GM10248 (cell line): Measurements from ENCODE around the gene PCDHGC5.

Experiments
- CTCF ChIA-PET: fragments of 300-600 bp; sonication (Branson Sonifier 250); formaldehyde crosslinking; extraction: SDS; loops from one replicate; lab custom pipeline; 2021; ENCODE audit warnings: antibody characterized with exemption; lab: Yijun Ruan, JAX
- POLR2A ChIA-PET: fragments of 350-650 bp; sonication (Branson Sonifier 250); formaldehyde crosslinking; extraction: SDS; loops from one replicate; lab custom pipeline; 2020; ENCODE audit warnings: antibody characterized with exemption; lab: Yijun Ruan, JAX
- DNase-seq: peaks from one replicate; pipeline ENCODE4 v3.0.0; 2012; ENCODE audit errors: extremely low spot score
- CTCF ChIP-seq: IDR thresholded peaks from 2 replicates; pipeline ENCODE4 v1.5.1; 2012; ENCODE audit warnings: mild to moderate bottlenecking, low read depth; ENCODE audit errors: extremely low read depth, missing control alignments, control extremely low read depth

The PCDHGC5 gene

DNA sequence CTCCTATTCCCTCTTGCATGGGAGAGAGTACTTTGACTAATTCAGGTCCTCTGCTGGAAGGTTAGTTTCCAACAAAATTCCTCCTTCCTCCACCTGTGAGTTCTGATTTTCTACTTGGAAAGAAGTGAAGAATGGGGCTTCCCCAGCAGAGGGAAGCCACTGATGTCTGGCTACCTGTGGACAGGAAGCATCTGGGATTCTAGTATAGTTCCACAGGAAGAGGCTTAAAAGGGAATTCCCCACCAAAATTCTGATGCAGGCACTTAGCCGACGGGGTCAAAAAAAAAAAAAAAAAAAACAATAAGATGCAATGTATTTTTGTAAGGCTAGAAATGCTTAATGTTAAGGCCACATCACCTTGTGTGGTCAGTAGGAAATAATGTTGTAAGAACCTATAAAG, 33.4 kb downstream of the PCDHGC5 start:
- POLR2A ChIA-PET = no interaction called here
- no peak for DNase-seq
- CTCF ChIA-PET = interaction anchor here (0.8 to 11.2 kb wide), 16 partner anchors 12 to 202 kb away, joined by 3 to 214 read pairs (median 12); partner anchors contain the start of genes PCDHGA10, PCDHGA11, PCDHGB7 and PCDHGC3
- TF ChIP-seq CTCF = no peak

GRCh38 chr5:141523991-141524390, 35.1 kb downstream of the PCDHGC5 start:
- ChIA-PET CTCF (interaction anchor here (0.6 to 11.2 kb wide), 40 partner anchors 9 to 204 kb away, joined by 3 to 214 read pairs (median 6); partner anchors contain the start of genes HDAC3, PCDHGA10, PCDHGA11 and PCDHGA12), POLR2A (no interaction called here)
- no peak for TF ChIP-seq CTCF
- no peak for DNase-seq

DNA sequence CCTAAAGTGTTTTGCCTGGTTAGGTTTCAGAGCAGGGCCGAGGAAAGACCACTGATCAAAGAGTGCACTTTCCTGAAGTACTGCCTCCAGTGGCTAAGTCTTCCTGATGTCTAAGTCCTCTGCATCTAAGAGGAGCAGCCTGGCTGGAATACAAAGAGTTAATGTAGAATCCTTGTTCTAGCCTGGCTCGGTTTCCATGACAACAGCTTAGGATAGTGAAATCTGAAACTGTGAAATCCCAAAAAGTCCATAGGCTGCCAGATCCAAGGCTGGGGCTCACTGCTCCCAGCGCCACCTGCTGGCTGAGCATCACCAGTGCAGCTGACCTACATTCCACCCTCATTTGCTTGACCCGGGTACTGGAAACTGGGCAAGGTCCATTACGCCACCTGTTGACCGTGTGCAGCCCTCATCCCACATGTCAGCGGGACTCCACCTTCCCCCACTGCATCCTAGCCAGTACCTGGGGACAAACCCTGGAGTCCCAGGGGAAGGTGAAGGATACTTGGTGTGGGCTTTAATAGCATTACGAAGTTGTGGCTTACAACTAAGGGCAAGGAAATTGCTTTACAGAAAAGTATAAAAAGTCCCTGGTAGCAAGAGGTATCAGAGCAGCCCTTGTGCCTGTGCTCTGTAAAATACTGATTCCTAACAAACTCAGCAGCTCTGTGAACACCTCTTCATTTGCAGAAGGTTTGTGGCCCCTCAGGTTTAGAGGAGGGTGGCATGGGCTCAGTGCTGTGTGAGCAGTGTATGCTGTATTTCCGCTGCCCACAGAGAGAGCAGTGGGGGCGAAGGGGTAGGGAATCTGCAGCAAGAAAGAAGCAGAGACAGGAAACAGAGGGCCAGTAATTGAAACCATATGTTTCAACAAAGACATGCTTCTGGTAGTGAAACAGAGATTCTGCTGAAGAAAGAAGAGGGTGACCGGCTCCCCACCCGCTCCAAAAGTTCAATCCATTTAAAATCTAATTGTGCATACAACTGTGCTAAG, 36.0 kb downstream of the PCDHGC5 start:
- DNase-seq = peak; percentile 78
- POLR2A ChIA-PET = no interaction called here

DNA sequence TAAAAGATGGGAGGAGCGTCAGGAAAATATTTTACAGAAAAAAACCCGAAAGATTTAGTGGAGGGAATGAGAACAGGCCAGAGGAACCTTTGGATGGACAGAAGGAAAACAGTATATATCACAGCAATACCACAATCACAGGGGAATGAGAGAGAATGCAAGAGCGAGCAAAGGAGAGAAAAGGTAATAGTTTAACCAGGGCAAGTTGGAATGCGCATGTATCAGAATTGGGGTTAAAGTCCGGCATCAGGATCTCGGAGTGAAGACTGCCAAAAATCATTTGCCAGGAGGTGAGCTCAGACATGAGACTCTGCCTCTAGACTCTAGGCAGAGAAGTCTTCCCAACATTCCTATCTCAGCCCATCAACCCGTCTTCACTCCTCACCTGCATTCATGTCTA, 36.8 kb downstream of the PCDHGC5 start:
- POLR2A ChIA-PET = no interaction called here
- no peak for TF ChIP-seq CTCF
- CTCF ChIA-PET = interaction anchor here (1.3 to 11.2 kb wide), 19 partner anchors 8 to 206 kb away, joined by 3 to 214 read pairs (median 11); partner anchors contain the start of genes HDAC3, PCDHGA10, PCDHGA11 and PCDHGB7
- DNase-seq = no peak

More for the DNA sequence above, 36.0 kb downstream of the PCDHGC5 start:
- TF ChIP-seq CTCF = peak; percentile 99
- CTCF ChIA-PET = interaction anchor here (0.6 to 11.2 kb wide), 37 partner anchors 8 to 205 kb away, joined by 3 to 214 read pairs (median 6); partner anchors contain the start of genes HDAC3, PCDHGA10, PCDHGA11 and PCDHGA12

DNA sequence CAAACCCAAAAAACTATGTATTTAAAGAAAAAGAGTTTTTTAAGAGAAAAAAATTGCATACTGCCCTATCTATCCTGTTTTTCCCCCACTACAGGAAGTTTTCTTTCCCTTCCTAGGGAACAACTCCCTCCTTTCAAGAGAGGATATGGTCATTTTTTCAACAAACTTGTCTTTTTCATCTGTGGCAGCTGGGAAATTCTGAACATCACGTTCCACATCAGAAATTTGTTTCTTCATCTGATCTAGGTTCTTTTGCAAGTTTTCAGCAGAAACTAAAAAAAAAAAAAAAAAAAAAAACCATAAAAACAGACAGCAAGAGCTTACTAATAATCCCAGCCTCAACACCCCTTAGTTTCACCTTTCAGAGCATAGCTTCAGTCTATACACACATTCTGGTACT, 38.5 kb downstream of the PCDHGC5 start:
- DNase-seq = no peak
- TF ChIP-seq CTCF = no peak
- ChIA-PET CTCF (interaction anchor here (0.9 to 11.2 kb wide), 8 partner anchors 10 to 158 kb away, joined by 3 to 127 read pairs (median 12); partner anchors contain the start of genes PCDHGA10, PCDHGA11, PCDHGB3 and PCDHGB7), POLR2A (no interaction called here)

DNA sequence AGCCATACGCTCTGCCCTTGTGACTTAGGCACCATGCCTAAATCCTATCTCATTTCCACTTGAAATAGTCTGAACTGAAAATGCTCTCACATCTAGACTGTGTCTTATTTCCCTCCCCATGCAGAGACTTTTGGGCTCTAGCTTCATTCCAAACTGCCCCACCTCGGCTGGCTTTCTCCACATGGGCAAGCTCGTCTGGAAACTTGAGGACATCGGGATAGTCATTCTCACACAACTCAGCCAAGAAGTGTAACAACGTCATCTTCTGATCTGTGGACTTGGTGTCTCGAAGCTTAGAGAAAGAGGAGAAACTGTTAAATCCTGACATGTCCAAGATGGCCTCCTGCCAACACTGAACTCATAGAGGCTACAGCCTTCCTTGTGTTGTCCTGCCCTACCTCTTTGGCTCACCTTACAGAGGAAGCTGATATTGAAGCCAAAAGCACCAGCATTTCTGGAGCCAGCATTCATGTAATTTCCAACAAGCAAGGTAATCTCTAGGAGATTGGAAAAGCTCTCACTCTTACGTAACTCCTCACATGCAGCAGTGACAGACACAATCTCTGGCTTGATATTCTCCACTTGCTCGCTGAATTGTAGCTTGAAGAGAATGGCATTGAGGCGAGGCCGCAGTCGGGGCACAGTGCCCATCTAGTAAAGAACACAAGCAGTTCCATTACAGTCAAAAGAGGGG, 39.6 kb downstream of the PCDHGC5 start:
- ChIA-PET POLR2A (interaction anchor here (0.6 kb wide), 1 partner anchor 19 kb away, joined by 3 read pairs; no protein-coding TSS in a partner anchor), CTCF (interaction anchor here (0.9 to 11.2 kb wide), 13 partner anchors 9 to 170 kb away, joined by 3 to 127 read pairs (median 6); partner anchors contain the start of genes DIAPH1, PCDHGA10, PCDHGA11 and PCDHGB7)
- DNase-seq = no peak
- TF ChIP-seq CTCF = no peak
